ENCODE data around the gene GRM1. TPM values are rescaled to one million over a fixed set of nuclear protein-coding genes. Genes with fewer than 3 reads are reported as not detected.

The GRM1 gene
- total RNA-seq, 6 experiments from 2014 or later = 0.07 TPM; not detected in 5

DNA sequence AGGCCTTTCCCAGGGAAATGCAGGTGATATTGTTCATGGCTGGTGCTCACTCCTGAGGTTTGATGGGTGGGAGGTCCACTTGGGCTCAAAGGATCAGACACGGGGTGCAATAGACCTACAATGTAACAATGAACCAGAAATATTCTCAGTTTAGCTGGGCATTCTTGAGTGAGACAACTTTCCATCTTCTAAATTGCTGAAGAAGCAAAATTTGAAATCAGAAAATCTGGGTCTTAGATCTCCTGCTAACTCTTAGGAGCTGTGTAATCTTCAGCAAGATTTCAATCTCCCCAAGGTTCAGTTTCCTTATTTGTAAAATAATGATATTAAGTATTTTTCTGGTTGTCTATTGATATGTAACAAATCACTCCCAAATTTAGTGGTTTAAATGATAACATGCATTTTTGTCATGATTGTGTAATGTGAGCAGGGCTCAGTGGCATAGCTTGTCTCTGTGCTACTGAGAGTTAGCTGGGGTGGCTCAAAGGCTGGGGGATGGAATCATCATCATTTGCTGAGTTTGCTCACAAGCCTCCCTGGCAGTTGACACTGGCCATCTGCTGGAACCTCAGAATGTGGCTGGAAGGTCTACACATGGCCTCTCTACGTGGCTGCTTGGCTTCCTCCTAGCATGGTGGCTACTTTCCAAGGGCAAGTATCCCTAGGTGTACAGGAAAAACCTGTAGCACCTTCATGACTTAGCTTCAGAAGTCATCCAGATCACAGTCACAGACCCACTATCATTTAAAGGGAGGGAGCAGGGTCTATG lies 98.8 kb downstream of the GRM1 start:
- no peaks in the 10 kb centered on the region for H3K9me3 ChIP-seq
- WGBS (ENCODE audit: insufficient coverage, low coverage, low lambda C conversion rate, missing lambda C conversion rate) = 38% methylated on average over 2 of the region's 2 CpGs
- no peak overlapping the region for H3K4me3 ChIP-seq
- no peak for DNase-seq
- no peak for ATAC-seq
- TF ChIP-seq, protein P1, sequence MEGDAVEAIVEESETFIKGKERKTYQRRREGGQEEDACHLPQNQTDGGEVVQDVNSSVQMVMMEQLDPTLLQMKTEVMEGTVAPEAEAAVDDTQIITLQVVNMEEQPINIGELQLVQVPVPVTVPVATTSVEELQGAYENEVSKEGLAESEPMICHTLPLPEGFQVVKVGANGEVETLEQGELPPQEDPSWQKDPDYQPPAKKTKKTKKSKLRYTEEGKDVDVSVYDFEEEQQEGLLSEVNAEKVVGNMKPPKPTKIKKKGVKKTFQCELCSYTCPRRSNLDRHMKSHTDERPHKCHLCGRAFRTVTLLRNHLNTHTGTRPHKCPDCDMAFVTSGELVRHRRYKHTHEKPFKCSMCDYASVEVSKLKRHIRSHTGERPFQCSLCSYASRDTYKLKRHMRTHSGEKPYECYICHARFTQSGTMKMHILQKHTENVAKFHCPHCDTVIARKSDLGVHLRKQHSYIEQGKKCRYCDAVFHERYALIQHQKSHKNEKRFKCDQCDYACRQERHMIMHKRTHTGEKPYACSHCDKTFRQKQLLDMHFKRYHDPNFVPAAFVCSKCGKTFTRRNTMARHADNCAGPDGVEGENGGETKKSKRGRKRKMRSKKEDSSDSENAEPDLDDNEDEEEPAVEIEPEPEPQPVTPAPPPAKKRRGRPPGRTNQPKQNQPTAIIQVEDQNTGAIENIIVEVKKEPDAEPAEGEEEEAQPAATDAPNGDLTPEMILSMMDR (IDR thresholded peaks at IDR 0.05) = no peak
- TF ChIP-seq POLR2A (IDR thresholded peaks at IDR 0.05) = no peak
- no peaks in the 10 kb centered on the region for H3K36me3 ChIP-seq
- no peak overlapping the region for H3K27ac ChIP-seq
- no peaks in the 10 kb centered on the region for H3K27me3 ChIP-seq
- H3K4me1 ChIP-seq = no peaks in the 10 kb centered on the region
- intact Hi-C loops (cut with DNase I) = no loop called here

DNA sequence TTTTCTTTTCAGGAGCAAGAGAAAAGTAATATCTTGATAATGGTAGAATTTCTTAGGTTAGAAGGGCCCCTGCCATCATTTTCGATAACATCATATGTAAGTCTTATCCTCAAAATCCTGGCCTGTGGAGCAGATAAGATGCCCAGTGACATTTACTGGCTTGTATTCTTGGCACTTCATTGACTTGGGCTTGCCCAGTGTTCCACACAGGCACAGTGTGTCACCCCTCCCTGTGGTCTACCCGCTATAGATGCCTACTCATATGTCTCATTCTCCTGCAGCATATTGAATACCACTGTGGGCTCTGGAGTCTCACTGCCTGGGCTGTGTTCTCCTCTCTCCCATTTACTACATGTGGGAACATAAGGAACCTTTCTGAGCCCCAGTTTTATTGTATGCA lies 105.0 kb downstream of the GRM1 start:
- DNase-seq = no peak
- intact Hi-C loops (cut with DNase I) = no loop called here
- TF ChIP-seq POLR2A (IDR thresholded peaks at IDR 0.05) = no peak
- TF ChIP-seq, protein P1 (IDR thresholded peaks at IDR 0.05) = no peak
- H3K9me3 ChIP-seq = no peaks in the 10 kb centered on the region
- H3K4me1 ChIP-seq = no peaks in the 10 kb centered on the region
- no peaks in the 10 kb centered on the region for H3K36me3 ChIP-seq
- H3K27me3 ChIP-seq = no peaks in the 10 kb centered on the region
- no peak overlapping the region for H3K4me3 ChIP-seq
- WGBS (ENCODE audit: insufficient coverage, low coverage, low lambda C conversion rate, missing lambda C conversion rate) = 71% methylated on average over 2 of the region's 2 CpGs
- no peak for ATAC-seq
- no peak overlapping the region for H3K27ac ChIP-seq

DNA sequence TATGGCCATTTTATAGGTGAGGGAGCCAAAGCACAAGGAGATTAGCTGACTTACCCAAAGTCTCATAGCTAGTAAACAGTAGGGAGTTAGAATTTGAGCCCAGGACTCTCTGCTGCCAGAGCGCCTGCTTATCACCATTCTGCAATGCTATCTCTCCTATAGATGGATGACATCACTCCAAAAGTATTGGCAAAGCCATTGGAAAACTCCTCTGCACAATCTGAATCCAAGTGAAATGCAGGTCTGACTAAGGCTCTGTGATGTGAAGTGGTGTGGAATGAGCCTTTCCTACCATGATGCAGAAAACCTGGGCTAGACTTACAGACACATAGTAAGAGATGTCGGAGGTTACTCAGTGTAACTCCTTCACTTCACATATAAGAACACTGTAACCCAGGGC lies 106.3 kb downstream of the GRM1 start:
- ATAC-seq (no peak), DNase-seq (no peak)
- WGBS (ENCODE audit: insufficient coverage, low coverage, low lambda C conversion rate, missing lambda C conversion rate) = 66% methylated on average over 2 of the region's 2 CpGs
- H3K27ac ChIP-seq = no peak overlapping the region
- H3K36me3 ChIP-seq = no peaks in the 10 kb centered on the region
- no peaks in the 10 kb centered on the region for H3K9me3 ChIP-seq
- no peaks in the 10 kb centered on the region for H3K27me3 ChIP-seq
- intact Hi-C loops (cut with DNase I) = no loop called here
- no peak overlapping the region for H3K4me3 ChIP-seq
- no peak for TF ChIP-seq POLR2A (IDR thresholded peaks at IDR 0.05)
- H3K4me1 ChIP-seq = no peaks in the 10 kb centered on the region

DNA sequence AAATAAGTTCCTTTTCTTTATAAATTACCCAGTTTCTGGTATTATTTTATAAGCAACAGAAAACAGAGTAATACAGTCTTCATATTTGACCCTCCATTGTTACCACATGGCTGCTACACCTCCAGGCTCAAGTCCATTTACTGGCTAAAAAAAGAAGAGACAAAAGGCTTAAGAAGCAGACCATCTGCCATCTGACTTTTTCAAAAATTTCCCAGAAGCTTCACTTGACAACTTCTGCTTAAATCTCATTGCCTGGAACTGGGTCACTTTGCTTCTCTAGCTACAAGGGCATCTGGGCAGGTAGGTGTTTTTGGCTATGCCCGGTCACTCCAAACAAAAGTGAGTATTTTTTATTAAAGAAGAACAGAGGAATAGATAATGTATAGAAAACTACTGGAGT lies 118.0 kb downstream of the GRM1 start:
- Histone ChIP-seq H3K4me1 (no peaks in the 10 kb centered on the region), H3K27me3 (peaks cover 0 to 6% of the 10 kb centered on the region in 2 donors), H3K36me3 (no peaks in the 10 kb centered on the region), H3K4me3 (no peak overlapping the region), H3K27ac (no peak overlapping the region), H3K9me3 (no peaks in the 10 kb centered on the region)
- TF ChIP-seq, protein P1 (IDR thresholded peaks at IDR 0.05) = no peak
- TF ChIP-seq POLR2A (IDR thresholded peaks at IDR 0.05) = no peak
- intact Hi-C loops (cut with DNase I) = no loop called here
- no peak for ATAC-seq
- WGBS (ENCODE audit: insufficient coverage, low coverage, low lambda C conversion rate, missing lambda C conversion rate) = 65% methylated on average over 1 of the region's 1 CpG
- DNase-seq = no peak

DNA sequence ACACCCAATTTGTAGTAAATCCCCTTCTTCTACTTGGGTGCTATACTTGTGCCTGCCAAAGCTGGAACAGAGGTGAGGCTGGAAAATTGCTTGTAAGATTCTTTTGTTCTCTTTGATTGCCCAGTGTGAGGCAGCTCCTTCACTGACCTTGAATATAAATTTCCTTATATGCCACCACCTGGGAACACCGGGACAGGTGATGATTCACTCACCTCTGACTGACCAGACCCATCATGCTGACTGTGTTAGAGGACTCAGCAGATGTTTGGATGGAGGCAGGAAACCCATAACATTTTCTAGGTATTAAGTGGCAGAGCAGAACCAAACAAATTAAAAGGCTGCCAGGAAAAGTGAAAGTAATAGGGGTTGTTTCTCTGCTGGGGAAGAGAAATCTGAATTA lies 120.9 kb downstream of the GRM1 start:
- Histone ChIP-seq H3K36me3 (no peaks in the 10 kb centered on the region), H3K27me3 (peaks cover 0 to 6% of the 10 kb centered on the region in 2 donors), H3K9me3 (no peaks in the 10 kb centered on the region), H3K4me1 (no peaks in the 10 kb centered on the region), H3K4me3 (no peak overlapping the region), H3K27ac (no peak overlapping the region)
- no peak for ATAC-seq
- 46% methylated on average over 1 of the region's 1 CpG for WGBS (ENCODE audit: insufficient coverage, low coverage, low lambda C conversion rate, missing lambda C conversion rate)
- intact Hi-C loops (cut with DNase I) = no loop called here
- TF ChIP-seq, protein P1 (IDR thresholded peaks at IDR 0.05) = no peak
- no peak for TF ChIP-seq POLR2A (IDR thresholded peaks at IDR 0.05)
- no peak for DNase-seq
